Gastrocnemius medialis (tissue), 4 donors: ENCODE results near the gene MAP3K9. TPM values are rescaled to one million over a fixed set of nuclear protein-coding genes. Genes with fewer than 3 reads are reported as not detected.

ENCODE experiments used
- ATAC-seq, 2 donors: fragments of 150-250 bp; one replicate each; pipeline ENCODE4 v1.9.1; 2016
- DNase-seq, 2 donors: peaks; one replicate each; pipeline ENCODE4 v3.0.0-alpha.2; 2019
- H3K27ac ChIP-seq, 4 donors: fragments of 200-600 bp; sonication (generic); 1 replicate in 1 of 4; 2 replicates in 3 of 4; pipeline ENCODE4 v1.5.1; 2016 to 2018; ENCODE audit warnings: mild to moderate bottlenecking in 2 of 4, moderate library complexity in 1 of 4
- H3K27me3 ChIP-seq, 3 donors: fragments of 200-600 bp; sonication (generic) in 2 of 3; 1 replicate in 1 of 3; 2 replicates in 2 of 3; pipeline versions ENCODE4 v1.5.1 to v1.6.0; 2016 to 2019; ENCODE audit warnings: mild to moderate bottlenecking in 1 of 3, moderate library complexity in 1 of 3
- H3K36me3 ChIP-seq, 2 donors: fragments of 200-600 bp; sonication (generic) in 1 of 2; one replicate each; pipeline ENCODE4 v1.5.1; 2017 to 2018
- H3K4me1 ChIP-seq, 2 donors: fragments of 200-600 bp; sonication (generic) in 1 of 2; one replicate each; pipeline ENCODE4 v1.5.1; 2016 to 2017; ENCODE audit warnings: mild to moderate bottlenecking in 2 of 2
- H3K4me3 ChIP-seq, 4 donors: fragments of 200-600 bp; sonication (generic) in 3 of 4; 1 replicate in 1 of 4; 2 replicates in 3 of 4; pipeline ENCODE4 v1.5.1; 2016 to 2019; ENCODE audit warnings: mild to moderate bottlenecking in 2 of 4
- H3K9me3 ChIP-seq, 3 donors: fragments of 200-600 bp; sonication (generic) in 2 of 3; 1 replicate in 1 of 3; 2 replicates in 2 of 3; pipeline ENCODE4 v1.5.1; 2016 to 2019
- CTCF ChIP-seq, 5 experiments: fragments of 450-650 bp in 3 of 5; fragments of 200-600 bp in 2 of 5; sonication (generic) in 2 of 5; IDR thresholded peaks in 4 of 5; conservative IDR thresholded peaks in 1 of 5; 1 replicate in 4 of 5; 2 replicates in 1 of 5; pipeline ENCODE4 v1.5.1; 2016 to 2019; ENCODE audit warnings: antibody characterized with exemption in 5 of 5, mild to moderate bottlenecking in 3 of 5, moderate library complexity in 3 of 5
- POLR2A ChIP-seq, 2 donors: fragments of 450-650 bp; IDR thresholded peaks; one replicate each; pipeline ENCODE4 v1.6.1; 2017; ENCODE audit warnings: antibody characterized with exemption in 2 of 2, mild to moderate bottlenecking in 2 of 2, moderate library complexity in 2 of 2
- in situ Hi-C, 4 donors: fragments of 200-750 bp; cut with MboI; loops; one replicate each; pipeline versions ENCODE4 v1.15.0 to v1.8.0; 2017; ENCODE audit warnings: low sequenced_read_pairs in 4 of 4
- intact Hi-C: fragments of 100-400 bp; cut with DNase I; formaldehyde crosslinking; loops from one replicate; pipeline ENCODE4 v1.15.1; 2023; ENCODE audit warnings: low total_unique reads
- total RNA-seq, 4 donors: library from RNA; depleted of rRNA; stranded (reverse); fragments of >200 nt; gene quantifications; one replicate each; pipeline versions ENCODE4 v1.1.0 to v1.2.3, GENCODE V29; 2016

Gene MAP3K9
- total RNA-seq, 4 donors from 2014 or later = 2.4 to 5.0 (median 2.5) TPM

GRCh38 chr14:70803321-70804310, 5.7 kb downstream of the MAP3K9 start:
- no peak overlapping the region for H3K27ac ChIP-seq
- H3K9me3 ChIP-seq = no peaks in the 10 kb centered on the region
- no peak for ATAC-seq
- peaks cover 6 to 9% of the 10 kb centered on the region in 2 donors for H3K4me1 ChIP-seq
- H3K27me3 ChIP-seq = peaks cover 0 to 7% (median 0%) of the 10 kb centered on the region in 3 donors
- TF ChIP-seq POLR2A (IDR thresholded peaks at IDR 0.05) (no peak), CTCF (IDR thresholded peaks at IDR 0.05 in 4 of 5, conservative IDR thresholded peaks at IDR 0.05 in 1 of 5) (no peak)
- H3K36me3 ChIP-seq = peaks cover 0 to 8% of the 10 kb centered on the region in 2 donors
- no peak for DNase-seq
- H3K4me3 ChIP-seq = no peak overlapping the region
- in situ Hi-C loops (loop anchor here in 1 of 4 donors (25.0 kb wide), 1 partner anchor 159 kb away; no protein-coding TSS in a partner anchor), intact Hi-C loops (no loop called here)

GRCh38 chr14:70802379-70802778, 6.9 kb downstream of the MAP3K9 start:
- in situ Hi-C loops (loop anchor here in 1 of 4 donors (25.0 kb wide), 1 partner anchor 160 kb away; no protein-coding TSS in a partner anchor), intact Hi-C loops (no loop called here)
- Histone ChIP-seq H3K4me1 (no peaks in the 10 kb centered on the region), H3K4me3 (no peak overlapping the region), H3K9me3 (no peaks in the 10 kb centered on the region), H3K27me3 (peaks cover 0 to 7% (median 0%) of the 10 kb centered on the region in 3 donors), H3K27ac (no peak overlapping the region), H3K36me3 (peaks cover 0 to 8% of the 10 kb centered on the region in 2 donors)
- DNase-seq = no peak
- ATAC-seq = no peak
- TF ChIP-seq CTCF (IDR thresholded peaks at IDR 0.05 in 4 of 5, conservative IDR thresholded peaks at IDR 0.05 in 1 of 5) = no peak
- TF ChIP-seq POLR2A (IDR thresholded peaks at IDR 0.05) = no peak

- in situ Hi-C loops = loop anchor here in 1 of 4 donors (25.0 kb wide), 1 partner anchor 160 kb away; no protein-coding TSS in a partner anchor
- Histone ChIP-seq H3K36me3 (peaks cover 0 to 8% of the 10 kb centered on the region in 2 donors), H3K27me3 (peaks cover 0 to 7% (median 0%) of the 10 kb centered on the region in 3 donors), H3K9me3 (no peaks in the 10 kb centered on the region), H3K4me1 (no peaks in the 10 kb centered on the region), H3K27ac (no peak overlapping the region), H3K4me3 (no peak overlapping the region)
- intact Hi-C loops = no loop called here
- TF ChIP-seq POLR2A (IDR thresholded peaks at IDR 0.05) = no peak
- no peak for TF ChIP-seq CTCF (IDR thresholded peaks at IDR 0.05 in 4 of 5, conservative IDR thresholded peaks at IDR 0.05 in 1 of 5)
- ATAC-seq = no peak
- no peak for DNase-seq
Measured at GRCh38 chr14:70801836-70802235, 7.5 kb downstream of the MAP3K9 start.

GRCh38 chr14:70796551-70796950, 12.8 kb downstream of the MAP3K9 start:
- no peak overlapping the region for H3K27ac ChIP-seq
- peaks cover 4 to 7% of the 10 kb centered on the region in 2 donors for H3K4me1 ChIP-seq
- H3K9me3 ChIP-seq = no peaks in the 10 kb centered on the region
- H3K4me3 ChIP-seq = no peak overlapping the region
- in situ Hi-C loops (no loop called here), intact Hi-C loops (no loop called here)
- TF ChIP-seq POLR2A (IDR thresholded peaks at IDR 0.05) = no peak
- TF ChIP-seq CTCF (IDR thresholded peaks at IDR 0.05 in 4 of 5, conservative IDR thresholded peaks at IDR 0.05 in 1 of 5) = no peak
- peaks cover 0 to 8% of the 10 kb centered on the region in 2 donors for H3K36me3 ChIP-seq
- no peaks in the 10 kb centered on the region for H3K27me3 ChIP-seq
- no peak for DNase-seq
- no peak for ATAC-seq
